GM12878 (cell line): ENCODE measurements around the gene POR. TPM values are rescaled to one million over a fixed set of nuclear protein-coding genes. Genes with fewer than 3 reads are reported as not detected.

Source experiments
- BCL3 ChIP-seq: IDR thresholded peaks from 2 replicates; pipeline ENCODE4 v1.6.1; 2011; ENCODE audit warnings: borderline replicate concordance, low read depth, mild to moderate bottlenecking, moderate library complexity, low read length; ENCODE audit not compliant: insufficient read depth, poor library complexity, severe bottlenecking
- BMI1 ChIP-seq: fragments of 450-650 bp; IDR thresholded peaks from 2 replicates; pipeline ENCODE4 v1.6.1; 2016; ENCODE audit warnings: mild to moderate bottlenecking, moderate library complexity, borderline replicate concordance
- FOXM1 ChIP-seq: IDR thresholded peaks from 2 replicates; pipeline ENCODE4 v1.6.1; 2012; ENCODE audit warnings: low read depth, mild to moderate bottlenecking, inconsistent platforms, low read length, moderate library complexity
- JUNB ChIP-seq: IDR thresholded peaks from 2 replicates; pipeline ENCODE4 v1.6.1; 2016; ENCODE audit warnings: antibody characterized with exemption, mild to moderate bottlenecking
- MYB ChIP-seq: fragments of 150-350 bp; IDR thresholded peaks from 2 replicates; pipeline ENCODE4 v1.6.1; 2014; ENCODE audit warnings: mild to moderate bottlenecking, low read depth, low read length, borderline replicate concordance
- MYC ChIP-seq: IDR thresholded peaks from 2 replicates; pipeline ENCODE4 v1.6.1; 2011; ENCODE audit warnings: mild to moderate bottlenecking, low read length, moderate library complexity, inconsistent platforms; ENCODE audit not compliant: insufficient read depth, insufficient replicate concordance, insufficient read length, severe bottlenecking
- NBN ChIP-seq: fragments of 450-650 bp; IDR thresholded peaks from 2 replicates; pipeline ENCODE4 v1.6.1; 2016
- NFXL1 ChIP-seq: fragments of 450-650 bp; IDR thresholded peaks from 2 replicates; pipeline ENCODE4 v1.6.1; 2017; ENCODE audit warnings: antibody characterized with exemption, mild to moderate bottlenecking, borderline replicate concordance
- NRF1 ChIP-seq: conservative IDR thresholded peaks from 2 replicates; pipeline ENCODE4 v1.6.1; 2011; ENCODE audit warnings: mild to moderate bottlenecking, low read depth, low read length, improper control_type of control experiment
- PAX5 ChIP-seq: IDR thresholded peaks from 2 replicates; pipeline ENCODE4 v1.6.1; 2011; ENCODE audit warnings: low read depth, low read length, borderline replicate concordance
- RELA ChIP-seq: fragments of 450-650 bp; IDR thresholded peaks from 2 replicates; pipeline ENCODE4 v1.8.0; 2014; ENCODE audit warnings: borderline replicate concordance; ENCODE audit not compliant: partially characterized antibody
- SMAD5 ChIP-seq: IDR thresholded peaks from 2 replicates; pipeline ENCODE4 v1.6.1; 2016; ENCODE audit warnings: antibody characterized with exemption, low read depth
- SPI1 ChIP-seq: IDR thresholded peaks from 2 replicates; pipeline ENCODE4 v1.6.1; 2011; ENCODE audit warnings: low read depth, mild to moderate bottlenecking, low read length, moderate library complexity, borderline replicate concordance; ENCODE audit not compliant: insufficient read depth
- TARDBP ChIP-seq: IDR thresholded peaks from 2 replicates; pipeline ENCODE4 v1.6.1; 2016; ENCODE audit warnings: borderline replicate concordance
- ZBTB33 ChIP-seq: fragments of 450-650 bp; IDR thresholded peaks from 2 replicates; pipeline ENCODE4 v1.6.1; 2017; ENCODE audit warnings: mild to moderate bottlenecking
- ZNF274 ChIP-seq: IDR thresholded peaks from one replicate; pipeline ENCODE4 v1.8.0; 2011; ENCODE audit not compliant: insufficient read length, insufficient read depth
- ZSCAN29 ChIP-seq: fragments of 450-650 bp; IDR thresholded peaks from 2 replicates; pipeline ENCODE4 v1.6.1; 2017; ENCODE audit warnings: mild to moderate bottlenecking, moderate library complexity
- polyA plus RNA-seq, 11 experiments: library from polyadenylated mRNA; depleted of rRNA in 4 of 11; unstranded in 6 of 11; stranded (reverse) in 5 of 11; fragments of >200 nt; fragmentation: Nextera tagmentation in 4 of 11; fragmentation: Illumina TruSeq in 1 of 11; extraction: Ambion mirVana in 4 of 11; extraction: Trizol in 1 of 11; gene quantifications; 1 replicate in 1 of 11; 2 replicates in 10 of 11; pipeline versions ENCODE4 v1.2.1 to v1.2.3, GENCODE V29; 2011 to 2016; ENCODE audit warnings: inconsistent platforms in 2 of 11, missing spikeins in 2 of 11, low read depth in 1 of 11
- total RNA-seq, 4 experiments: library from RNA; depleted of rRNA in 3 of 4; stranded (reverse); fragments of >200 nt in 3 of 4; fragmentation: Illumina TruSeq in 1 of 4; extraction: Trizol in 1 of 4; gene quantifications; 2 replicates each; pipeline versions ENCODE4 v1.2.1 to v1.2.3, GENCODE V29; 2013 to 2021
- TF ChIP-seq, protein P1 (sequence below): IDR thresholded peaks from 2 replicates; pipeline ENCODE4 v1.6.1; 2012; ENCODE audit warnings: improper control_type of control experiment, low read depth, low read length; ENCODE audit not compliant: insufficient replicate concordance
- TF ChIP-seq, protein P2 (sequence below): IDR thresholded peaks from 2 replicates; pipeline ENCODE4 v1.6.1; 2012; ENCODE audit warnings: low read depth, low read length, improper control_type of control experiment

Gene POR
- total and polyA plus RNA-seq, 10 of the 15 experiments (the other 5 are each of a cell fraction or from before 2014, with no cell fraction given) = 2.2 to 75.8 (median 35.9) TPM

DNA sequence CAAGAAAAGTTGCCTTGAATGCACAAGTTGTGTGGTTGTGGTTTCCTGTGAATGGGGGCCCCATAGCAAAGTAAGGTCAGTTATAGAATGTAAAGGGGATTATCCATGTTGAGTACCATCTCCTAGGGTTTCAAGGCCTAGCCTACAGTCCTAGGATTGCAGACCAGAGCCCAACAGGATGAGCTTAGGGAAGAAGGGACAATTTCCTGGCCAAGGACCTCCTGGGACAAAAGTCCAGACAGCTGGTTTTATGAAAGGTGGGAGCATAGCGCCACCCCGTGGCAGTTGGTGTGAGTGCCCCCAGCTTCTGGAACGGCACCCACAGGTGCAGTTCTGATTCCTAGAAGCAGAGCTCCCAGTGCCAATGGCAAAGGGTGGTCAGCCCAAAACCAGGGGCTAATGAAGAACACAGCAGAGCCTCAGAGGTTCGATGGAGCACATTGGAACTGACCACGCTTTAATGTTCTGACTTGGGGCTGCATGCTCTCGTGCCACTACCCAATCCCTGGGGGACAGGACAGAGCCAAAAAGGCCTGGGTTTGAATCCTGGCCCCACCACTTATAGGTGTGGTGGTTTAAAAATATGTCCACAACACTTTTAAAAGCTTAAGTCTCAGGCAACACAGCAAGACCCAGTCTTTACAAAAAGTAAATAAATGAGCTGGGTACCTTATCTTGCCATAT lies 105.2 kb downstream of the POR start (continued):
- TF ChIP-seq, protein P1, sequence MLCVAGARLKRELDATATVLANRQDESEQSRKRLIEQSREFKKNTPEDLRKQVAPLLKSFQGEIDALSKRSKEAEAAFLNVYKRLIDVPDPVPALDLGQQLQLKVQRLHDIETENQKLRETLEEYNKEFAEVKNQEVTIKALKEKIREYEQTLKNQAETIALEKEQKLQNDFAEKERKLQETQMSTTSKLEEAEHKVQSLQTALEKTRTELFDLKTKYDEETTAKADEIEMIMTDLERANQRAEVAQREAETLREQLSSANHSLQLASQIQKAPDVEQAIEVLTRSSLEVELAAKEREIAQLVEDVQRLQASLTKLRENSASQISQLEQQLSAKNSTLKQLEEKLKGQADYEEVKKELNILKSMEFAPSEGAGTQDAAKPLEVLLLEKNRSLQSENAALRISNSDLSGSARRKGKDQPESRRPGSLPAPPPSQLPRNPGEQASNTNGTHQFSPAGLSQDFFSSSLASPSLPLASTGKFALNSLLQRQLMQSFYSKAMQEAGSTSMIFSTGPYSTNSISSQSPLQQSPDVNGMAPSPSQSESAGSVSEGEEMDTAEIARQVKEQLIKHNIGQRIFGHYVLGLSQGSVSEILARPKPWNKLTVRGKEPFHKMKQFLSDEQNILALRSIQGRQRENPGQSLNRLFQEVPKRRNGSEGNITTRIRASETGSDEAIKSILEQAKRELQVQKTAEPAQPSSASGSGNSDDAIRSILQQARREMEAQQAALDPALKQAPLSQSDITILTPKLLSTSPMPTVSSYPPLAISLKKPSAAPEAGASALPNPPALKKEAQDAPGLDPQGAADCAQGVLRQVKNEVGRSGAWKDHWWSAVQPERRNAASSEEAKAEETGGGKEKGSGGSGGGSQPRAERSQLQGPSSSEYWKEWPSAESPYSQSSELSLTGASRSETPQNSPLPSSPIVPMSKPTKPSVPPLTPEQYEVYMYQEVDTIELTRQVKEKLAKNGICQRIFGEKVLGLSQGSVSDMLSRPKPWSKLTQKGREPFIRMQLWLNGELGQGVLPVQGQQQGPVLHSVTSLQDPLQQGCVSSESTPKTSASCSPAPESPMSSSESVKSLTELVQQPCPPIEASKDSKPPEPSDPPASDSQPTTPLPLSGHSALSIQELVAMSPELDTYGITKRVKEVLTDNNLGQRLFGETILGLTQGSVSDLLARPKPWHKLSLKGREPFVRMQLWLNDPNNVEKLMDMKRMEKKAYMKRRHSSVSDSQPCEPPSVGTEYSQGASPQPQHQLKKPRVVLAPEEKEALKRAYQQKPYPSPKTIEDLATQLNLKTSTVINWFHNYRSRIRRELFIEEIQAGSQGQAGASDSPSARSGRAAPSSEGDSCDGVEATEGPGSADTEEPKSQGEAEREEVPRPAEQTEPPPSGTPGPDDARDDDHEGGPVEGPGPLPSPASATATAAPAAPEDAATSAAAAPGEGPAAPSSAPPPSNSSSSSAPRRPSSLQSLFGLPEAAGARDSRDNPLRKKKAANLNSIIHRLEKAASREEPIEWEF = no peak
- TF ChIP-seq TARDBP (no peak), JUNB (no peak), ZBTB33 (no peak), SMAD5 (no peak), BMI1 (no peak), RELA (peak; percentile 45), MYC (no peak), FOXM1 (peak; percentile 54; the same call in 1 of the 2 replicates), NBN (0 out of 2 replicates have a peak, but pooled peaks have one; percentile 49), NFXL1 (no peak), BCL3 (no peak), ZSCAN29 (no peak), MYB (no peak), ZNF274 (no peak), NRF1 (no peak), PAX5 (no peak), SPI1 (no peak)
- TF ChIP-seq, protein P2, sequence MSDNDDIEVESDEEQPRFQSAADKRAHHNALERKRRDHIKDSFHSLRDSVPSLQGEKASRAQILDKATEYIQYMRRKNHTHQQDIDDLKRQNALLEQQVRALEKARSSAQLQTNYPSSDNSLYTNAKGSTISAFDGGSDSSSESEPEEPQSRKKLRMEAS = no peak
